H1 (cell line): ENCODE data around the gene SSPN.

Experiments used
- CTCF ChIP-seq, 3 experiments: IDR thresholded peaks; 1 replicate in 2 of 3; 2 replicates in 1 of 3; pipeline versions ENCODE4 v1.5.1 to v1.6.1; 2011; ENCODE audit warnings: low read length in 3 of 3, mild to moderate bottlenecking in 3 of 3, inconsistent platforms in 2 of 3, low read depth in 1 of 3, moderate library complexity in 1 of 3; ENCODE audit not compliant: insufficient read depth in 1 of 3; ENCODE audit errors: control extremely low read depth in 1 of 3
- POLR2A ChIP-seq, 2 experiments: IDR thresholded peaks; 1 replicate in 1 of 2; 2 replicates in 1 of 2; pipeline ENCODE4 v1.6.1; 2011; ENCODE audit warnings: low read depth in 2 of 2, low read length in 2 of 2, mild to moderate bottlenecking in 2 of 2; ENCODE audit errors: control extremely low read depth in 1 of 2
- POLR2AphosphoS5 ChIP-seq: IDR thresholded peaks from 2 replicates; pipeline ENCODE4 v1.6.1; 2011; ENCODE audit warnings: low read depth, low read length
- TAF1 ChIP-seq: IDR thresholded peaks from 2 replicates; pipeline ENCODE4 v1.6.1; 2011; ENCODE audit warnings: mild to moderate bottlenecking, low read depth, low read length
- USF2 ChIP-seq: IDR thresholded peaks from 2 replicates; pipeline ENCODE4 v1.6.1; 2011; ENCODE audit warnings: low read length, improper control_type of control experiment

GRCh38 chr12:26275313-26276131 lies 80.1 kb downstream of the SSPN start:
- TF ChIP-seq TAF1 (no peak), POLR2AphosphoS5 (no peak), POLR2A (IDR thresholded peaks at IDR 0.05; ENCODE audit: control extremely low read depth in 1 of 2, low read depth in 2 of 2, low read length in 2 of 2) (no peak), USF2 (no peak), CTCF (IDR thresholded peaks at IDR 0.05; ENCODE audit: control extremely low read depth in 1 of 3, insufficient read depth in 1 of 3, low read depth in 1 of 3, low read length in 3 of 3) (no peak)
